BLaER1 treated with 17β-estradiol and CSF1 and Interleukin-3, amounts not matched to agents 10 nM and 100 nM (cell line): ENCODE results near the gene ACTL9.

ENCODE experiments used
- H3K27ac ChIP-seq, 11 experiments: shearing (Covaris generic); formaldehyde crosslinking; 2 replicates each; pipeline ENCODE4 v1.8.1; 2022
- H3K27me3 ChIP-seq, 11 experiments: shearing (Covaris generic); formaldehyde crosslinking; 2 replicates each; pipeline ENCODE4 v1.8.1; 2022
- H3K36me3 ChIP-seq, 11 experiments: shearing (Covaris generic); formaldehyde crosslinking; 2 replicates each; pipeline ENCODE4 v1.8.1; 2022
- H3K4me1 ChIP-seq, 10 experiments: shearing (Covaris generic); formaldehyde crosslinking; 2 replicates each; pipeline ENCODE4 v1.8.1; 2022
- H3K4me2 ChIP-seq, 11 experiments: shearing (Covaris generic); formaldehyde crosslinking; 2 replicates each; pipeline ENCODE4 v1.8.1; 2022
- H3K4me3 ChIP-seq, 10 experiments: shearing (Covaris generic); formaldehyde crosslinking; 2 replicates each; pipeline ENCODE4 v1.8.1; 2022
- H3K9ac ChIP-seq, 11 experiments: shearing (Covaris generic); formaldehyde crosslinking; 2 replicates each; pipeline ENCODE4 v1.8.1; 2022
- H3K9me3 ChIP-seq, 11 experiments: shearing (Covaris generic); formaldehyde crosslinking; replicated peaks in 1 of 11; 2 replicates each; pipeline ENCODE4 v1.8.1; 2022
- H4K20me1 ChIP-seq, 11 experiments: shearing (Covaris generic); formaldehyde crosslinking; 2 replicates each; pipeline ENCODE4 v1.8.1; 2022
- Cebpa-rat ChIP-seq, 11 experiments: shearing (Covaris generic); IDR thresholded peaks; 2 replicates each; pipeline ENCODE4 v1.8.1; 2022

ACTL9 gene

DNA sequence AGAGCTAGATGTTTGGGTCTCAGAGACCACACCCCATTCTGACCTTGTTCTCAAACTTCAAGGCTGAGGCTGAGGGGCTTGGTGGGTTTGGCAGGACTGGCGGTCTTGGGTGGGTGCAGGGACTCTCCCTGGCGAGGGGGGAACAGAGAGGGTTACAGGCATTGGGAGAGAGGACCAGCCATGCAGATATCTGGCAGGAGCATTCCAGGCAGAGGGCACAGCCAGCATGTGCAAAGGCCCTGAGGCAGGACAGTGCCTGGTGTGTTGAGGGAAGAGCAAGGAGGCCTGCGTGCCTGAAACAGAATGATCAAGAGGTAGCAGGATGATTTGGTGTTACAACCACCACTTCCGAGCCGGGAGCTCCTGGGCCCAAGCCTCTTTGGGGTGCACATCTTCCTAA, 40.7 kb downstream of the ACTL9 start:
- no peak overlapping the region for H3K27ac ChIP-seq
- no peak overlapping the region for H3K4me3 ChIP-seq
- H3K4me2 ChIP-seq: no peak overlapping the region
- no peak for TF ChIP-seq Cebpa-rat (IDR thresholded peaks at IDR 0.05)
- no peaks in the 10 kb centered on the region for H4K20me1 ChIP-seq
- H3K9ac ChIP-seq: no peak overlapping the region
- H3K4me1 ChIP-seq: peaks cover 14 to 45% (median 32%) of the 10 kb centered on the region in 10 experiments
- H3K27me3 ChIP-seq: peaks cover 0 to 23% (median 11%) of the 10 kb centered on the region in 11 experiments; a peak in 15 of 22 replicates
- no peaks in the 10 kb centered on the region for H3K9me3 ChIP-seq
- H3K36me3 ChIP-seq: no peaks in the 10 kb centered on the region

- H3K27ac ChIP-seq: no peak overlapping the region
- H3K9me3 ChIP-seq: no peaks in the 10 kb centered on the region
- H3K4me1 ChIP-seq: peaks cover 24 to 53% (median 33%) of the 10 kb centered on the region in 10 experiments
- no peaks in the 10 kb centered on the region for H4K20me1 ChIP-seq
- H3K9ac ChIP-seq: peak overlapping the region in 2 of 11 experiments; percentile 9 to 24; a peak in 3 of 22 replicates
- H3K27me3 ChIP-seq: peaks cover 0 to 27% (median 11%) of the 10 kb centered on the region in 11 experiments; a peak in 15 of 22 replicates
- peak overlapping the region; percentile 54 to 94 (median 73) for H3K4me2 ChIP-seq
- no peak for TF ChIP-seq Cebpa-rat (IDR thresholded peaks at IDR 0.05)
- H3K4me3 ChIP-seq: no peak overlapping the region; a peak in 1 of 20 replicates
- H3K36me3 ChIP-seq: no peaks in the 10 kb centered on the region
These were observed 43.3 kb downstream of the ACTL9 start for GRCh38 chr19:8655340-8655709.

DNA sequence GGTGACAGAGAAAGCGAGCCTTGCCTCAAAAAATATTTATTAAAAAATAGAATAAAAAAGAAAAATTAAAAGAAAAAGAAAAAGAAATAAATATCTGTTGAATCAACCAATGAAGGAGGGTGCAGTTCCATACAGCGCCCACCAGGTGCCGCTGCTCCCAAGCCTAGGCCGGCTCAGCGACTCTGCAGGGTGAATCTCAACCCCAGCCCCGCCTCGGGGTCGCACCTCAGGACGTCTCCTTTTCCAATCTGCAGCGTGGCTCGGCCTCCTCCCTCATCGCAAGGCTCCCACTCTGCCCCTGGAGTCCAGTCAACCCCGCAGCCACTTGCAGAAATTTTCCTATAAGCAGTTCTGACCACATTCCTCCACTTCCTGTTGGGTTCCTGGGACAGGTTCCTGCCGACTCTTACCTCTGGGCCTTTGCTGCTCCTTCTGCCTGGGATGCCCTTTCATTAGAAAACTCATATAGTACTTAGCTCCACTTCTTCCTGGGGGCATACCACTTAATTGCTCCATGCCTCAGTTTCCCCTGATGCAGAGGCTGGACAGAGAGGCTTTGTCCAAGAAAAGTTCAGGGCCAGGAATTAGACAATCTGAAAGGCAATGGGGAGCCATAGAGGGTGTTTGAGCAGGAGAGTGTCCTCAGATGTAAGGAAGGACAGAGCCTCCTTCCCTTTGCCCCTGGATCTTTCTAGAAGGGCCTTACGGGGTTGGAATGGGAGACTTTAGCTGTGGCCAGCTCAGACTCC, 43.8 kb downstream of the ACTL9 start:
- Histone ChIP-seq H3K4me2 (peak overlapping the region; percentile 54 to 94 (median 73)), H3K4me1 (peaks cover 27 to 56% (median 36%) of the 10 kb centered on the region in 10 experiments), H3K9me3 (no peaks in the 10 kb centered on the region), H4K20me1 (no peaks in the 10 kb centered on the region), H3K27me3 (peaks cover 0 to 27% (median 11%) of the 10 kb centered on the region in 11 experiments; a peak in 15 of 22 replicates), H3K4me3 (peak overlapping the region in 2 of 10 experiments; percentile 33 to 39; a peak in 2 of 20 replicates), H3K9ac (peak overlapping the region in 2 of 11 experiments; percentile 8 to 24; a peak in 3 of 22 replicates), H3K36me3 (no peaks in the 10 kb centered on the region), H3K27ac (no peak overlapping the region; a peak in 1 of 22 replicates)
- no peak for TF ChIP-seq Cebpa-rat (IDR thresholded peaks at IDR 0.05)

- no peaks in the 10 kb centered on the region for H4K20me1 ChIP-seq
- no peaks in the 10 kb centered on the region for H3K9me3 ChIP-seq
- H3K27me3 ChIP-seq: peaks cover 0 to 4% (median 0%) of the 10 kb centered on the region in 11 experiments; a peak in 3 of 22 replicates
- peak overlapping the region in 4 of 11 experiments; percentile 13 to 72 (median 66); a peak in 7 of 22 replicates for H3K27ac ChIP-seq
- no peak overlapping the region; a peak in 1 of 22 replicates for H3K9ac ChIP-seq
- H3K4me2 ChIP-seq: peak overlapping the region in 8 of 11 experiments; percentile 7 to 87 (median 76); a peak in 13 of 22 replicates
- peaks cover 26 to 81% (median 61%) of the 10 kb centered on the region in 10 experiments for H3K4me1 ChIP-seq
- no peaks in the 10 kb centered on the region for H3K36me3 ChIP-seq
- no peak overlapping the region for H3K4me3 ChIP-seq
- peak in 7 of 11 experiments; percentile 42 to 69 (median 52); a peak in 9 of 22 replicates for TF ChIP-seq Cebpa-rat (IDR thresholded peaks at IDR 0.05)
These were observed 50.4 kb downstream of the ACTL9 start for GRCh38 chr19:8648240-8648639.
